NCI-H345 (cell line): Measurements from ENCODE around the gene ODF4.
A peak's percentile ranks its signal among the peaks of the same experiment; 100 is the strongest.
"Not testable (repeated sequence)": the region's sequence is repeated elsewhere in the genome, so short reads cannot be mapped to it uniquely, and the experiment has no call there.

Experiments
- DNase-seq: peaks from one replicate; lab custom pipeline; 2025; lab: John Stamatoyannopoulos, UW

ODF4 gene

DNA sequence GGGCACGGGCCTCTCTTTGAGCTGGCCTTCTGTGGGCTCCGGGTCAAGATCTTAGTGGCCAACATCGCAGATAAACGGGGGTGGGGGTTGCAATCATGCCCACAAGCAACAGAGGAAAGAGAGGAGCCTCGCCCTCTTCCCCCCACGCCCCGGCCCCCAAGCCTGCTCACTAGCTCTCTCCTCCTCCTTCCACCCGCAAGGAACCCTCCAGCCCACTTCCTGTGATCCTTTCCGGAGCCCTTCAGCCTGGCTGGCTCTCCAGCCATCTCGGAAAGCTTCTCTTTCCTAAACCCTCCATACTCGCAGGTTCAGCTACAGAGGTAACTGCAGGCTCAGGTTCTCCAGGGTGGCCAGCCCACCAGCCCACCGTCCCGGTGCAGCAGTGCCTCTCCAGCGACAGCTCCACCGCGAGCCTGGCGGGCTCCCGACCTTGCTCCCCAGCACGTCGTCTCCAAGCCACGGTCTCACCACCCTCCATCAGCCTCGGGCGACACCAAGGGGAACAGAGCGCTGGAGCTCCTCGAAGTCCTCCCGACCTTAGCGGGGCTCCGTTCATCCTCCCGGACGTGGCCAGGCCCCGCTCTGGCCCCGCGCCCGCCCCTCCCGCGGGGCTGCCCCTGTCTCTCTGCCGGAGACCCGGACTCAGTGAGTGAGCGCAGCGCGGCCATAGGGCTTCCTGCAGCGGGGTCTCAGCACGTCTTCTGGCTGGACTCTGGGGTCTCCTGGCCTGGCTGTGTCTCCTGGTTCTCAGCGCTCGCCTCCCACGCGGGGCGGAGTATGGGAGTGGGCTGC is 12.9 kb upstream of the ODF4 start:
- peak; percentile 5 for DNase-seq

- DNase-seq = no peak
Measured at GRCh38 chr17:8327303-8327649, 12.4 kb upstream of the ODF4 start.

GRCh38 chr17:8332128-8332527 is 7.5 kb upstream of the ODF4 start:
- DNase-seq = no peak

DNA sequence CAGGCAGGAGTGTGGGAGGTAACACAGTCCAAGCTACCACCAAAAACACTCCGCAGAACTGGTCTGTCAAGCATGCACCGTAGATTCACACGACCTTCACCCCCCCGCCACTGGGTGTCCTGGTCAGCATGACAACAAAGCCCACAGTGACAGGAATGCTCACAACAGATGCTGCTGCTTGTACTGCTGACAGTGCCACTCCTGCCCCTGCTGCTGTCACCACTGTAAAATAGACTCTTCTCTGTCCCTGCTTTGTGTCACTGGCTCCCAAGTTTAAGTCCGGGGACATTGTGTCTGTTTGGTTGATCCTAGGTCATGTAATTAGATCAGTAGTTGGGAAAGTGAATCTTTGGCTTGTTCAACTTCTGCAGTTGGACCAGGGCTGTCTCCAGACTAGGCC is 7.0 kb upstream of the ODF4 start:
- no peak for DNase-seq

DNA sequence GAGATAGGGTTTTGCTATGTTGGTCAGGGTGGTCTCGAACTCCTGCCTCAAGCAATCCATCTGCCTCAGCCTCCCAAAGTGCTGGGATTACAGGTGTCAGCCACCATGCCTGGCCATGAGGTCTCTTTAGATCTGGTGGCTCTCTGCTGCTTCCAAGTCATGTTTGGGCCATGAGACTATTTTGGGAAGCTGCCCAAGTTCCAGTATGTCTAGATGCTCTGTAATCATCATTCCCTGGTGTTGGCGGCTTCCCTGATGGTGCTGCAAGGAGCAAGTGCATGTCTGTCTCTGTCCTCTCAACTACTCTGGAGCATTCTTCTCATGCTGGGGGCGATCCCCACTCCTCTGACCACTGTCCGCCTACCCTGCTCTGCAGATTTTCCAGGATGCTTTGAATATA is 6.4 kb upstream of the ODF4 start:
- DNase-seq = no peak

GRCh38 chr17:8337802-8338752 is 1.6 kb upstream of the ODF4 start:
- no peak for DNase-seq

DNA sequence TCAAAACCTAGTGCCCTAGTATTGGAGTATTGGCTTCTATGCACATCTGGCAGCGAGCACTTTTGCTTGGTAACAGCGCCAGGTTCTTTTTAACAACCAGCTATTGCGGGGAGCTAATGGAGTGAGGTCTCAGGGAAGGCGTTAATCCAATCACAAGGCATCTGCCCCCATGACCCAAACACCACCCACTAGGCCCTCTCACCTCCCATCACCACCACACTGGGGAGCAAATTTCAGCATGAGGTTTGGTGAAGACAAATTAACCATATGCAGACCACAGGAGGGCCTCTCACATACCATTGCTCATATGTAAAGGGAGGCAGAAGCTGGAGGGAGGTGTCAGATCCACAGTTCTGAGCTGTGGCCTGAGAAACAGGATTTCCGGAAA is 893 bp upstream of the ODF4 start:
- DNase-seq = no peak

- DNase-seq = no peak
Measured at GRCh38 chr17:8341456-8341855, 1.8 kb downstream of the ODF4 start.

- DNase-seq = no peak
Measured at GRCh38 chr17:8345052-8345690, 5.5 kb downstream of the ODF4 start.

- DNase-seq = no peak
Measured at GRCh38 chr17:8345951-8346665, 6.5 kb downstream of the ODF4 start.

- DNase-seq = not testable (repeated sequence)
Measured at GRCh38 chr17:8347001-8347400, 7.4 kb downstream of the ODF4 start.

GRCh38 chr17:8350339-8350738 is 10.7 kb downstream of the ODF4 start:
- DNase-seq = no peak

DNA sequence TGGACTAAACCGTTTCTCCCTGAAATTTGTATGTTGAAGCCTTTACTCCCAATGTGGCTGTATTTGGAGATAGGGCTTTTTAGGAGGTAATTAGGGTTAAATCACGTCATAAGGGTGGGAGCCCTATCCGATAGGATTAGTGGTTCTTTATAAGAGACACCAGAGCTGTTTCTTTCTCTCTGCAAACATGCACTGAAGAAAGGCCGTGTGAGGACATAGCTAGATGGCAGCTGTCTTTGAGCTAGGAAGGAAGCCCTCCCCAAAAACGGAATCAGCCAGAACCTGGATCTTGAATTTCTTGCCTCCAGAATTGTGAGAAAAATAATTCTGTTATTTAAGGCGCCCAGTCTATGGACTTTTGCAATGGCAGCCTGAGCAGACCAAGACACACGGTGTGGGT is 14.1 kb downstream of the ODF4 start:
- DNase-seq = no peak

DNA sequence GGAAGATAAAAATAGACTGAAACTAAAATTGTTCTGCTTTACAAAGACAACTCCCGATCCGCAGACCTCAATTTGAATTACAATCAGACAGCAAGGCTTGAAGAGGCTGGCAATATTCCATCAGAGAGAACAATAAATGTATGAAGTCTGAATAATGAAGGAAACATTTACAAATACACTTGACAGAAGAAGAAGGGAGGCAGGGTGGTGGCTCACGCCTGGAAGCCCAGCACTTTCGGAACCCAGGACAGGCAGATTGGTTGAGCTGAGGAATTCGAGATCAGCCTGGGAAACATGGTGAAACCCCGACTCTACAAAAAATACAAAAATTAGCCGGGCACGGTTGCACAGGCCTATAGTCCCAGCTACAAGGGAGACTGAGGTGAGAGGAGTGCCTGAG is 14.6 kb downstream of the ODF4 start:
- DNase-seq = no peak

DNA sequence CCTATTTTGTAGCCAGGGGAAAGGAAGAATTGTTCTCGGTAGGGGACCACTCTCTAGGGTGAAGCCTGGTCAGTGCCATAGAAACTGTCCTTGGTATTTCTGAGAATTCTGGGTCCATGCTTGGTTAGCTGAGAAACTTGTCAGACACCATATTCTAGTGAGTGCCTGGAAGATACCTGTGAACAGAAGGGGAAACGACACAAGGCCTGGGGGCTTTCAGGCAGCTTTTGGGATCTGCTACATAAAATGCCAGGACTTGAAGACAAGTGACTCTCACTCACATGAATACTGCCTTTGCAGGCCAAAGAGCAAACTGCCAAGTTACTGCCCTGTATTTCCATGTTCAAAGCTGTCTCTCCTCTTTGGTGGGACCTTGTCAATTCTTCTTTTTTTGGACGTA is 18.3 kb downstream of the ODF4 start:
- DNase-seq = no peak

GRCh38 chr17:8359769-8360168 is 20.1 kb downstream of the ODF4 start:
- no peak for DNase-seq

DNA sequence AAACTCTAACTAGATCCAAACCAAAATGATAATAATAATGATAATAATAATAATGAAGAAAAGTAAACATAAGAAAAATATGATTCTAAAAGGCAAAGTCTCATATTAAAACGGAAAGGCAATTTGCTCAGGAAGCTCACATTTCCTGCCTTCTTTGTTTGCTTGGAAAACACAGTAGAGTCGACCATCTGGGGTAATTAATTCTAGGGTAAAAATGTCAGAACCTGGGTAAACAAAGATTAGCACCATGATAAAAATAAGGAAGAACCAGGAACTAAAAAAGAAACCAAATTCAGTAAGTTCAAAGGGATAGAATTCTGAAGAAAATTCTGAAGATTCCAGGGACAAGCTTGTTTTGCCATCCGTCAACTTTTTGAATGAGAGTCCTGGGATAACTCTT is 20.6 kb downstream of the ODF4 start:
- DNase-seq = no peak

- DNase-seq = no peak
Measured at GRCh38 chr17:8360751-8361150, 21.1 kb downstream of the ODF4 start.

- DNase-seq = no peak
Measured at GRCh38 chr17:8362651-8363332, 23.2 kb downstream of the ODF4 start.

GRCh38 chr17:8365143-8365542 is 25.5 kb downstream of the ODF4 start:
- DNase-seq = no peak

DNA sequence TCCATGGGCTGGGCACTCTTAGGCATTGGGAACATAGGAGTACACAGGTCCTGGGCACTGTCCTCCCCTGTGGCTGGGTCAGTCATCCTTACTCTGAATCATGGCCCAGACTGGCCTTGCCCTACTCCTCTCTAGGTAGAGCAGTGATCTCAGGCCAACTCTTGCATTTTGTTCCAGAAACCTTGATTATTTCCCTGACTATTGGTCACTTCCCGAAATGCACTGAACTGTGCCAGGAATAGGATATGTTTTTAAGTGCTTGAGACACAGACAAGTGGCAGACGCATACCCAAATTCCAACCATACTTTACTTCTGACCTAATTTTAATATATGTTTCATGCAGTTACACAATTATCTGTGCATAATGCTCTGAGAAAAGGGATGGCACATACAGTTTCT is 26.6 kb downstream of the ODF4 start:
- no peak for DNase-seq

- no peak for DNase-seq
Measured at GRCh38 chr17:8368193-8368592, 28.6 kb downstream of the ODF4 start.
